HG03442 (cell line): Measurements from ENCODE around the gene PTPN7.
A peak's percentile ranks its signal among the peaks of the same experiment; 100 is the strongest.
"Not testable (repeated sequence)": the region's sequence is repeated elsewhere in the genome, so short reads cannot be mapped to it uniquely, and the experiment has no call there.

Source experiments
- ATAC-seq: cut with Tn5 transposase; IDR thresholded peaks from one replicate; pipeline ENCODE4 v1.9.1; 2021; ENCODE audit warnings: mild to moderate bottlenecking, moderate library complexity; ENCODE audit not compliant: unreplicated experiment

The PTPN7 gene

GRCh38 chr1:202167708-202168415 is 7.5 kb upstream of the PTPN7 start:
- no peak for ATAC-seq

GRCh38 chr1:202167054-202167453 is 6.7 kb upstream of the PTPN7 start:
- not testable (repeated sequence) for ATAC-seq

- no peak for ATAC-seq
Measured at GRCh38 chr1:202165942-202166843, 5.8 kb upstream of the PTPN7 start.

GRCh38 chr1:202165267-202165941 is 5.0 kb upstream of the PTPN7 start:
- no peak for ATAC-seq

GRCh38 chr1:202164271-202165037 is 4.1 kb upstream of the PTPN7 start:
- peak; percentile 42 for ATAC-seq

GRCh38 chr1:202163281-202164270 is 3.2 kb upstream of the PTPN7 start:
- no peak for ATAC-seq

- no peak for ATAC-seq
Measured at GRCh38 chr1:202162418-202163280, 2.2 kb upstream of the PTPN7 start.

- no peak for ATAC-seq
Measured at GRCh38 chr1:202162047-202162417, 1.6 kb upstream of the PTPN7 start.

GRCh38 chr1:202161151-202162046 is 997 bp upstream of the PTPN7 start:
- ATAC-seq = no peak

GRCh38 chr1:202159534-202160371 is 649 bp downstream of the PTPN7 start:
- ATAC-seq = no peak

GRCh38 chr1:202158810-202159533 is 1.4 kb downstream of the PTPN7 start:
- ATAC-seq = no peak

- ATAC-seq = no peak
Measured at GRCh38 chr1:202157945-202158344, 2.5 kb downstream of the PTPN7 start.

GRCh38 chr1:202156590-202156989 is 3.8 kb downstream of the PTPN7 start:
- ATAC-seq = no peak

- no peak for ATAC-seq
Measured at GRCh38 chr1:202155478-202156021, 4.9 kb downstream of the PTPN7 start.

- ATAC-seq = no peak
Measured at GRCh38 chr1:202154766-202155477, 5.5 kb downstream of the PTPN7 start.
